ENCODE measurements around the gene GPATCH1. TPM values are rescaled to one million over a fixed set of nuclear protein-coding genes. Genes with fewer than 3 reads are reported as not detected.
A peak's percentile ranks its signal among the peaks of the same experiment; 100 is the strongest.

The GPATCH1 gene
- total RNA-seq, 2 donors from 2014 or later: 8.8 to 9.0 TPM

GRCh38 chr19:33075519-33075918 lies 5.5 kb upstream of the GPATCH1 start:
- Mint-ChIP-seq H3K27me3 (no peaks in the 10 kb centered on the region), H3K27ac (no peak overlapping the region), H3K4me1 (no peaks in the 10 kb centered on the region), H3K36me3 (ENCODE audit: low read depth) (no peaks in the 10 kb centered on the region), H3K4me3 (no peak overlapping the region)
- ATAC-seq (no peak), DNase-seq (no peak)
- H3K9me3 ChIP-seq (ENCODE audit: control insufficient read depth, low read length, poor library complexity, severe bottlenecking): no peaks in the 10 kb centered on the region

GRCh38 chr19:33085570-33086128 lies 4.7 kb downstream of the GPATCH1 start:
- DNase-seq (no peak), ATAC-seq (no peak)
- H3K27ac Mint-ChIP-seq: no peak overlapping the region
- H3K9me3 ChIP-seq (ENCODE audit: control insufficient read depth, low read length, poor library complexity, severe bottlenecking): no peaks in the 10 kb centered on the region
- H3K4me1 Mint-ChIP-seq: peaks cover 19% of the 10 kb centered on the region
- H3K4me3 Mint-ChIP-seq: no peak overlapping the region
- peaks cover 5% of the 10 kb centered on the region for H3K36me3 Mint-ChIP-seq (ENCODE audit: low read depth)
- no peaks in the 10 kb centered on the region for H3K27me3 Mint-ChIP-seq

GRCh38 chr19:33086955-33087354 lies 6.0 kb downstream of the GPATCH1 start:
- Mint-ChIP-seq H3K36me3 (ENCODE audit: low read depth) (no peaks in the 10 kb centered on the region), H3K4me1 (peaks cover 7% of the 10 kb centered on the region), H3K27ac (no peak overlapping the region), H3K27me3 (no peaks in the 10 kb centered on the region), H3K4me3 (no peak overlapping the region)
- H3K9me3 ChIP-seq (ENCODE audit: control insufficient read depth, low read length, poor library complexity, severe bottlenecking): no peaks in the 10 kb centered on the region
- DNase-seq: no peak
- no peak for ATAC-seq

- DNase-seq (no peak), ATAC-seq (no peak)
- H3K4me1 Mint-ChIP-seq: peaks cover 7% of the 10 kb centered on the region
- no peaks in the 10 kb centered on the region for H3K9me3 ChIP-seq (ENCODE audit: control insufficient read depth, low read length, poor library complexity, severe bottlenecking)
- H3K4me3 Mint-ChIP-seq: no peak overlapping the region
- no peaks in the 10 kb centered on the region for H3K27me3 Mint-ChIP-seq
- no peak overlapping the region for H3K27ac Mint-ChIP-seq
- H3K36me3 Mint-ChIP-seq (ENCODE audit: low read depth): no peaks in the 10 kb centered on the region
Observed at GRCh38 chr19:33089010-33089409, 8.0 kb downstream of the GPATCH1 start.

GRCh38 chr19:33090179-33090578 lies 9.2 kb downstream of the GPATCH1 start:
- no peak for DNase-seq
- Mint-ChIP-seq H3K27ac (no peak overlapping the region), H3K36me3 (ENCODE audit: low read depth) (no peaks in the 10 kb centered on the region), H3K4me3 (no peak overlapping the region), H3K4me1 (peaks cover 7% of the 10 kb centered on the region), H3K27me3 (no peaks in the 10 kb centered on the region)
- H3K9me3 ChIP-seq (ENCODE audit: control insufficient read depth, low read length, poor library complexity, severe bottlenecking): no peaks in the 10 kb centered on the region
- ATAC-seq: no peak

- Mint-ChIP-seq H3K4me3 (no peak overlapping the region), H3K4me1 (peaks cover 7% of the 10 kb centered on the region), H3K27ac (no peak overlapping the region), H3K27me3 (no peaks in the 10 kb centered on the region), H3K36me3 (ENCODE audit: low read depth) (peaks cover 6% of the 10 kb centered on the region)
- H3K9me3 ChIP-seq (ENCODE audit: control insufficient read depth, low read length, poor library complexity, severe bottlenecking): no peaks in the 10 kb centered on the region
- DNase-seq (no peak), ATAC-seq (no peak)
Observed at GRCh38 chr19:33093420-33094210, 12.6 kb downstream of the GPATCH1 start.

- H3K9me3 ChIP-seq (ENCODE audit: control insufficient read depth, low read length, poor library complexity, severe bottlenecking): no peaks in the 10 kb centered on the region
- DNase-seq (no peak), ATAC-seq (no peak)
- Mint-ChIP-seq H3K4me3 (no peak overlapping the region), H3K36me3 (ENCODE audit: low read depth) (peaks cover 6% of the 10 kb centered on the region), H3K27ac (no peak overlapping the region), H3K4me1 (peaks cover 5% of the 10 kb centered on the region), H3K27me3 (no peaks in the 10 kb centered on the region)
Observed at GRCh38 chr19:33094436-33095067, 13.6 kb downstream of the GPATCH1 start.

GRCh38 chr19:33096005-33096404 lies 15.0 kb downstream of the GPATCH1 start:
- no peaks in the 10 kb centered on the region for H3K27me3 Mint-ChIP-seq
- no peak for ATAC-seq
- no peak overlapping the region for H3K27ac Mint-ChIP-seq
- H3K36me3 Mint-ChIP-seq (ENCODE audit: low read depth): peaks cover 6% of the 10 kb centered on the region
- peaks cover 6% of the 10 kb centered on the region for H3K4me1 Mint-ChIP-seq
- DNase-seq: no peak
- no peaks in the 10 kb centered on the region for H3K9me3 ChIP-seq (ENCODE audit: control insufficient read depth, low read length, poor library complexity, severe bottlenecking)
- no peak overlapping the region for H3K4me3 Mint-ChIP-seq

GRCh38 chr19:33098055-33098534 lies 17.1 kb downstream of the GPATCH1 start:
- H3K9me3 ChIP-seq (ENCODE audit: control insufficient read depth, low read length, poor library complexity, severe bottlenecking): no peaks in the 10 kb centered on the region
- H3K27ac Mint-ChIP-seq: peak overlapping the region; percentile 70
- no peak for DNase-seq

GRCh38 chr19:33100894-33101644 lies 20.1 kb downstream of the GPATCH1 start:
- no peak overlapping the region for H3K27ac Mint-ChIP-seq
- peaks cover 9% of the 10 kb centered on the region for H3K4me1 Mint-ChIP-seq
- H3K36me3 Mint-ChIP-seq (ENCODE audit: low read depth): peaks cover 10% of the 10 kb centered on the region
- H3K4me3 Mint-ChIP-seq: no peak overlapping the region
- ATAC-seq: no peak
- H3K27me3 Mint-ChIP-seq: no peaks in the 10 kb centered on the region
- no peak for DNase-seq
- H3K9me3 ChIP-seq (ENCODE audit: control insufficient read depth, low read length, poor library complexity, severe bottlenecking): no peaks in the 10 kb centered on the region

More at GRCh38 chr19:33098055-33098534, 17.1 kb downstream of the GPATCH1 start:
- Mint-ChIP-seq H3K4me1 (peaks cover 7% of the 10 kb centered on the region), H3K27me3 (no peaks in the 10 kb centered on the region), H3K36me3 (ENCODE audit: low read depth) (peaks cover 10% of the 10 kb centered on the region), H3K4me3 (no peak overlapping the region)
- ATAC-seq: no peak

- H3K27me3 Mint-ChIP-seq: no peaks in the 10 kb centered on the region
- peaks cover 6% of the 10 kb centered on the region for H3K4me1 Mint-ChIP-seq
- no peaks in the 10 kb centered on the region for H3K9me3 ChIP-seq (ENCODE audit: control insufficient read depth, low read length, poor library complexity, severe bottlenecking)
- H3K27ac Mint-ChIP-seq: no peak overlapping the region
- H3K36me3 Mint-ChIP-seq (ENCODE audit: low read depth): peaks cover 6% of the 10 kb centered on the region
- H3K4me3 Mint-ChIP-seq: no peak overlapping the region
- DNase-seq (no peak), ATAC-seq (no peak)
Observed at GRCh38 chr19:33102893-33103292, 21.9 kb downstream of the GPATCH1 start.

GRCh38 chr19:33108161-33108560 lies 27.2 kb downstream of the GPATCH1 start:
- Mint-ChIP-seq H3K27ac (no peak overlapping the region), H3K36me3 (ENCODE audit: low read depth) (peaks cover 10% of the 10 kb centered on the region)

More at GRCh38 chr19:33108161-33108560, 27.2 kb downstream of the GPATCH1 start:
- H3K4me1 Mint-ChIP-seq: peaks cover 5% of the 10 kb centered on the region
- no peaks in the 10 kb centered on the region for H3K27me3 Mint-ChIP-seq
- no peak overlapping the region for H3K4me3 Mint-ChIP-seq
- ATAC-seq: no peak
- DNase-seq: no peak
- no peaks in the 10 kb centered on the region for H3K9me3 ChIP-seq (ENCODE audit: control insufficient read depth, low read length, poor library complexity, severe bottlenecking)

Data from T-helper 17 cell (primary cell).